AG04449 (cell line): ENCODE results near the gene ATP10D.

Source experiments
- CTCF ChIA-PET: fragments of 350-600 bp; formaldehyde crosslinking; extraction: SDS; loops from one replicate; lab custom pipeline; 2021; ENCODE audit warnings: antibody characterized with exemption; lab: Yijun Ruan, JAX
- POLR2A ChIA-PET: fragments of 400-600, 350-600 bp; formaldehyde crosslinking; extraction: SDS; loops from one replicate; lab custom pipeline; 2020; ENCODE audit warnings: antibody characterized with exemption, inconsistent platforms; lab: Yijun Ruan, JAX
- DNase-seq: peaks from one replicate; pipeline ENCODE4 v3.0.0-alpha.2; 2010; ENCODE audit warnings: low read depth, low spot score
- H3K4me3 ChIP-seq: 2 replicates; pipeline ENCODE4 v1.5.1; 2011; ENCODE audit warnings: low read depth, mild to moderate bottlenecking, control low read depth, low read length
- TF ChIP-seq, protein P1 (sequence below): IDR thresholded peaks from one replicate; pipeline ENCODE4 v1.5.1; 2011; ENCODE audit warnings: mild to moderate bottlenecking, moderate library complexity, low read length, control low read depth, inconsistent platforms; ENCODE audit not compliant: insufficient read depth; ENCODE audit errors: missing control alignments

Gene ATP10D

DNA sequence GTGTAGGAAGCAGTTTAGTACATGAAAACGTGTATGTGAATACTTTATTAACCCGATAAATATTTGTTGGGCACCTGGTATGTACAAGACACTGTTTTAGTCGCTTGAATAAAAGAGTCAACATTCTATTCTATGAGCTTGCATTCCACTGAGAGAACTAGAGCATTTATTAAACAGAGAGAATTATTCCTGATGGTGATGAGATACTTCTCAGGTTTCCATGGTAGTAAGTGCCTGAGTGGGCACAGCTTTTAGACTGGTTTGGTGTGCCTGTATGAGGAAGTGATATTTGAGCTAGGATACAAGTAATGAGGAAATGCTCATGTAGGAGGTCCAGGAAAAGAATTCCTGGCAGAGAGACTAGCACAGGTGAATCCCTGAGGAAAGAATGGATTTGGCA lies 94.2 kb downstream of the ATP10D start:
- DNase-seq = no peak
- ChIA-PET POLR2A (no interaction called here), CTCF (interaction anchor here (0.8 to 4.0 kb wide), 2 partner anchors 15 to 82 kb away, joined by 3 to 20 read pairs; no protein-coding TSS in a partner anchor)
- TF ChIP-seq, protein P1, sequence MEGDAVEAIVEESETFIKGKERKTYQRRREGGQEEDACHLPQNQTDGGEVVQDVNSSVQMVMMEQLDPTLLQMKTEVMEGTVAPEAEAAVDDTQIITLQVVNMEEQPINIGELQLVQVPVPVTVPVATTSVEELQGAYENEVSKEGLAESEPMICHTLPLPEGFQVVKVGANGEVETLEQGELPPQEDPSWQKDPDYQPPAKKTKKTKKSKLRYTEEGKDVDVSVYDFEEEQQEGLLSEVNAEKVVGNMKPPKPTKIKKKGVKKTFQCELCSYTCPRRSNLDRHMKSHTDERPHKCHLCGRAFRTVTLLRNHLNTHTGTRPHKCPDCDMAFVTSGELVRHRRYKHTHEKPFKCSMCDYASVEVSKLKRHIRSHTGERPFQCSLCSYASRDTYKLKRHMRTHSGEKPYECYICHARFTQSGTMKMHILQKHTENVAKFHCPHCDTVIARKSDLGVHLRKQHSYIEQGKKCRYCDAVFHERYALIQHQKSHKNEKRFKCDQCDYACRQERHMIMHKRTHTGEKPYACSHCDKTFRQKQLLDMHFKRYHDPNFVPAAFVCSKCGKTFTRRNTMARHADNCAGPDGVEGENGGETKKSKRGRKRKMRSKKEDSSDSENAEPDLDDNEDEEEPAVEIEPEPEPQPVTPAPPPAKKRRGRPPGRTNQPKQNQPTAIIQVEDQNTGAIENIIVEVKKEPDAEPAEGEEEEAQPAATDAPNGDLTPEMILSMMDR = no peak
- H3K4me3 ChIP-seq = no peak overlapping the region

DNA sequence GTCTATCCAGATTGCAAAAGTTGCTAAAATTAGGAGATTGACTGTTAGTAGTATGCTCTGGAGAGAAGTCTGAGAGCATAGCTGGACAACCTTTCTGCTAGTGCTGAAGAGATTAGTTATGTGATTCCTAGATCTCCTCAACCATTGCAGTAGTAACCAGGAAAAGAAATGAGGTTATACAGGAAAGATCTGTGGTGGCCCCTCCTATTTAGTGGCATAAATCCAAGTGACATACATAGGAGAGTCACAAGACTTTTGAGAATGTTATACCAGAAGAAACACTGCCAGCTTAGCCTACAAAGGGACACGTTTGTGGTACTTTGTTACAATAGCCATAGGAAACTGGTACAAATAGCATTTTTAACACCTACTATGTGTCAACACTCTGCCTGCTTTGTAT lies 105.2 kb downstream of the ATP10D start:
- no peak overlapping the region for H3K4me3 ChIP-seq
- ChIA-PET POLR2A (no interaction called here), CTCF (no interaction called here)
- TF ChIP-seq, protein P1 = no peak
- DNase-seq = no peak

DNA sequence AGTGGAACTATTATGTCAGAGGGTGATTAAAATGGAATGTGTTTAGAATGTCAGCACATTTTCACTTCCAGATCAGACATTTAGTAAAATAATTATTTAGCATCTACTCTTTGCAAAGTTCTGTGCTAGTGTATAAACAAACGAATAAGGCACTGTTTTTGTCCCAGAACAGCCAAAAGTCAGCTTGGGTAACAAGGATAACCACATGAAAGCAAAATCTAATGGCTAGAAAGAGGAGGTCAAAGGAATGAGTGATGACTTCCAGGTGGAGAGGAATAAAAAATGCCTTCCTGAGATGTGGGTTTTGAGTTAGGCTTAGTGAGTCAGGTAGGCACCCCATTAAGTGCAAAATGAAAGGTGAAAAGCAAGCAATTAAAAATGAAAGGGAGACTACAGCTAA lies 112.6 kb downstream of the ATP10D start:
- CTCF ChIA-PET = interaction anchor here (0.7 to 0.9 kb wide), 2 partner anchors 10 to 89 kb away, joined by 4 read pairs; no protein-coding TSS in a partner anchor

GRCh38 chr4:47598320-47598719 lies 113.2 kb downstream of the ATP10D start:
- ChIA-PET CTCF (interaction anchor here (0.9 kb wide), 1 partner anchor 10 kb away, joined by 4 read pairs; no protein-coding TSS in a partner anchor), POLR2A (no interaction called here)
- H3K4me3 ChIP-seq = no peak overlapping the region
- TF ChIP-seq, protein P1 = no peak
- no peak for DNase-seq

More for the DNA sequence above, 112.6 kb downstream of the ATP10D start:
- no peak for DNase-seq
- no peak overlapping the region for H3K4me3 ChIP-seq
- POLR2A ChIA-PET = no interaction called here
- TF ChIP-seq, protein P1 = no peak

DNA sequence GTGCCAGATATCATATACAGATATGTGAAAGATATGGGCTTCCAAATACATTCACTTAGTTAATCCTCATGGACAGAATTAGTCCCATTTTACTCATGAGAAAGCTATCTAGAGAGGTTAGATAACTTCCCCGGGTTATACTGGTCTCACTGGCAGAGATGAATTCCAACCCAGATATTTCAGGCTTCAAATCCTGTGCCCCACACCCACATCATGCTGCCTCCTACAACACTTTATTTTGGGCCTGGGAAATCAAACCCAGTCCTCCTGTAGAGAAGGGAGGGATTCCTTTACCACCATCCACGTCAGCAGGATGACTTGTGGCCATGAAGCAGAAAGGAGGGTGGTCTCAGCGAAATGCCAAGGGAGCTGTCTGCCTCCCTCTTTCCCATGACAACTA lies 113.8 kb downstream of the ATP10D start:
- ChIA-PET CTCF (interaction anchor here (0.8 to 1.3 kb wide), 2 partner anchors 33 to 89 kb away, joined by 3 to 4 read pairs; no protein-coding TSS in a partner anchor), POLR2A (no interaction called here)
- TF ChIP-seq, protein P1 = no peak
- no peak for DNase-seq
- H3K4me3 ChIP-seq = no peak overlapping the region

DNA sequence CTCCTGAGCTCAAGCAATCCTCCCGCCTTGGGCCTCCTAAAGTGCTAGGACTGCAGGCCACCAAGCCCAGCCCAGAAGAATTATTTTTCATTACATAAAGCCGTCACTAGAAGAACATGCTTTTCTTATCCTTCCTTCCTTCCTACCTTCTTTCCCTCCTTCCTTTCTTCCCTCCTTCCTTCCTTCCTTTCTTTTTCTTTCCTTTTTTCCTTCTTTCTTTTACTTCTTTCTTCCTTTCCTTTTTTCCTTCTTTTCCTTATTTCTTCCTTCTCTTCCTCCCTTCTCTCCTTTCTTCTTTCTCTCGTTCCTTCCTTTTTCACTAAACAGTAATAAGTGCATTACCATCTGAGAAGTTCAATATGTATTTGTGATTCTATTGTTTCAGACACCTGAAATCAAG lies 121.4 kb downstream of the ATP10D start:
- no peak for DNase-seq
- ChIA-PET POLR2A (no interaction called here), CTCF (no interaction called here)
- TF ChIP-seq, protein P1 = no peak
- no peak overlapping the region for H3K4me3 ChIP-seq
